ENCODE results near the gene PNPO.

PNPO gene

DNA sequence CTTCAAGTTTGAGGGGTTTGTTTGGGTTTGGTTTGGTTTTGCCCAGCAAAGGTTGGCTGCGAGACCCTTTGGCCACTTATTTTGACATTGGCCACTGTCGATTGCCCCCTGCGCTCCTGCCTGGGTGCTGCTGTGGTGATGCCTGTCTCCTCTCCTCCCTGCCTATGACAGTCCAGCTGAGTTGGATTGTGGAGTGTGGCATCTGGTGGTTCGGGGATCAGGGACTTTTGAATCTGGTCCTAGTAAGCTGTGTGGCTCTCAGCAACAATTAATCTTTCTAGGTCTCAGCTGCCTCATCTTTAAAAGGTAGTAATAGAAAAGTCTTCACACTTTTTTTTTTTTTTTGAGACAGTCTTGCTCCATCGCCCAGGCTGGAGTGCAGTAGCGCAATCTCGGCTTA lies 56.7 kb downstream of the PNPO start:
- DNase-seq (ENCODE audit: low read depth): no peak
